ENCODE data around the gene ERC1.
"Not testable (repeated sequence)": the region's sequence is repeated elsewhere in the genome, so short reads cannot be mapped to it uniquely, and the experiment has no call there.

The ERC1 gene

GRCh38 chr12:1131811-1132224, 140.8 kb downstream of the ERC1 start:
- DNase-seq: no peak

- DNase-seq: no peak
Measured at GRCh38 chr12:1132311-1132710, 141.3 kb downstream of the ERC1 start.

GRCh38 chr12:1138691-1139090, 147.7 kb downstream of the ERC1 start:
- DNase-seq: no peak

GRCh38 chr12:1146758-1147157, 155.7 kb downstream of the ERC1 start:
- DNase-seq: not testable (repeated sequence)

GRCh38 chr12:1147821-1148220, 156.8 kb downstream of the ERC1 start:
- no peak for DNase-seq

GRCh38 chr12:1157046-1157445, 166.0 kb downstream of the ERC1 start:
- DNase-seq: no peak

- no peak for DNase-seq
Measured at GRCh38 chr12:1161197-1161596, 170.2 kb downstream of the ERC1 start.

- DNase-seq: no peak
Measured at GRCh38 chr12:1162081-1162760, 171.2 kb downstream of the ERC1 start.

GRCh38 chr12:1167784-1168183, 176.8 kb downstream of the ERC1 start:
- DNase-seq: no peak

GRCh38 chr12:1170411-1170810, 179.4 kb downstream of the ERC1 start:
- no peak for DNase-seq

GRCh38 chr12:1171657-1172408, 180.8 kb downstream of the ERC1 start:
- peak; percentile 59 for DNase-seq

GRCh38 chr12:1173781-1174617, 183.0 kb downstream of the ERC1 start:
- no peak for DNase-seq

GRCh38 chr12:1174659-1175058, 183.6 kb downstream of the ERC1 start:
- no peak for DNase-seq

- DNase-seq: no peak
Measured at GRCh38 chr12:1176191-1176590, 185.2 kb downstream of the ERC1 start.

- no peak for DNase-seq
Measured at GRCh38 chr12:1179128-1179527, 188.1 kb downstream of the ERC1 start.

- DNase-seq: no peak
Measured at GRCh38 chr12:1182069-1182468, 191.0 kb downstream of the ERC1 start.

GRCh38 chr12:1184402-1184801, 193.4 kb downstream of the ERC1 start:
- no peak for DNase-seq

- DNase-seq: no peak
Measured at GRCh38 chr12:1185460-1186182, 194.6 kb downstream of the ERC1 start.

GRCh38 chr12:1186298-1186697, 195.3 kb downstream of the ERC1 start:
- no peak for DNase-seq

GRCh38 chr12:1188016-1188415, 197.0 kb downstream of the ERC1 start:
- no peak for DNase-seq

- DNase-seq: no peak
Measured at GRCh38 chr12:1189163-1189562, 198.1 kb downstream of the ERC1 start.

- DNase-seq: no peak
Measured at GRCh38 chr12:1195513-1195912, 204.5 kb downstream of the ERC1 start.

All from DMS 273 treated with DMSO at 0.1 percent for 48 hours (cell line).